ENCODE data around the gene VPS26B. TPM values are rescaled to one million over a fixed set of nuclear protein-coding genes. Genes with fewer than 3 reads are reported as not detected.

The VPS26B gene
- total and polyA plus RNA-seq, 2 experiments from 2014 or later = 27.4 to 36.9 TPM

DNA sequence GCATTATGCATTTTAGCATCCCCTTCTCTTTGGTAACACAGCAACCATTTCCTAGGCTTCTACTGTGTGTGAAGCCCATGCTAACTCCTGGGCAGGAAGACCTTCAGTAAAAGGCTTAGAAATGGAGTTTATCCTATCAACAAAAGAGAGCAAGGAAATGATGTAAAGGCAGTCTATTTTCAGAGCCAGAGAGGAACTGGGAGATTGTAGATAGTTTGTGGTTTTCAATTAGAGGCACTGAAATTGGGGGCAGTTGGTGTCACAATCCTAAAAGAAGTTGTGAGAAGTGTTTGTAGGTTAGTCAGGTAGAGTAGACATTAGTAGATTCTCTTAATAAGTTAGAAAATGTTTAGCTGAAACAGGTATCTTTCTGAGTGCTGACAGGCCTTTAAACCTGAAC lies 36.0 kb downstream of the VPS26B start:
- H3F3A ChIP-seq (ENCODE audit: insufficient read depth) = peaks cover 3% of the 10 kb centered on the region
- in situ Hi-C loops (cut with MboI) = no loop called here

DNA sequence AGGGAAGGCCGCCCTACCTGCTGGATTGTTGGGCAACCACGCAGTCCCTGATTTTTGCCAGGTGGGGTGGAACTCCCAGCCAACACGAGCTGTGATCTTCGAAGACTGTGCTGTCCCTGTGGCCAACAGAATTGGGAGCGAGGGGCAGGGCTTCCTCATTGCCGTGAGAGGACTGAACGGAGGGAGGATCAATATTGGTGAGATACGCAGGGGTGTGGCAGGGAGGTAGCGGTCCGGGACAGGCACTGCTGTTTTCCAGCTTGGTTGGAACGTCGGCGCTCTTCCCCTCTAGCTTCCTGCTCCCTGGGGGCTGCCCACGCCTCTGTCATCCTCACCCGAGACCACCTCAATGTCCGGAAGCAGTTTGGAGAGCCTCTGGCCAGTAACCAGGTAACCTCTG lies 36.5 kb downstream of the VPS26B start:
- H3F3A ChIP-seq (ENCODE audit: insufficient read depth) = peaks cover 8% of the 10 kb centered on the region
- TF ChIP-seq EZH2phosphoT487 (IDR thresholded peaks at IDR 0.05; ENCODE audit: insufficient read depth, low read depth) (no peak), EZH2 (IDR thresholded peaks at IDR 0.05; ENCODE audit: insufficient read depth, poor library complexity, severe bottlenecking) (no peak)
- no peak overlapping the region for H3K27ac ChIP-seq
- 91 to 96% methylated on average over 16 of the region's 16 CpGs for WGBS, 2 experiments (ENCODE audit: low coverage in 1 of 2, low lambda C conversion rate in 2 of 2, missing lambda C conversion rate in 2 of 2)
- no peaks in the 10 kb centered on the region for H3K27me3 ChIP-seq (replicated peaks; ENCODE audit: insufficient read depth)
- H3K79me2 ChIP-seq (ENCODE audit: insufficient read depth) = no peaks in the 10 kb centered on the region
- H3K4me1 ChIP-seq (ENCODE audit: insufficient read depth) = peaks cover 2% of the 10 kb centered on the region
- no peak overlapping the region for H3K4me2 ChIP-seq (ENCODE audit: unreplicated experiment)
- in situ Hi-C loops (cut with MboI) = no loop called here
- H3K4me3 ChIP-seq = no peak overlapping the region
- no peak overlapping the region for H2AFZ ChIP-seq
- H3K36me3 ChIP-seq (ENCODE audit: low read depth) = peaks cover 12% of the 10 kb centered on the region; the same call in 1 of the 2 replicates
- H3K9me2 ChIP-seq (ENCODE audit: insufficient read depth) = no peaks in the 10 kb centered on the region
- no peak for DNase-seq
- H3K9ac ChIP-seq = no peak overlapping the region
- H3K9me3 ChIP-seq (ENCODE audit: low read depth) = no peaks in the 10 kb centered on the region
- H4K20me1 ChIP-seq (ENCODE audit: insufficient read depth) = no peaks in the 10 kb centered on the region

More for the DNA sequence above, 36.0 kb downstream of the VPS26B start:
- TF ChIP-seq EZH2 (IDR thresholded peaks at IDR 0.05; ENCODE audit: insufficient read depth, poor library complexity, severe bottlenecking) = no peak
- no peak for TF ChIP-seq EZH2phosphoT487 (IDR thresholded peaks at IDR 0.05; ENCODE audit: insufficient read depth, low read depth)
- DNase-seq = no peak
- no peaks in the 10 kb centered on the region for H3K9me2 ChIP-seq (ENCODE audit: insufficient read depth)
- no peak overlapping the region for H3K4me3 ChIP-seq
- peaks cover 4% of the 10 kb centered on the region; the same call in 1 of the 2 replicates for H3K79me2 ChIP-seq (ENCODE audit: insufficient read depth)
- H3K27ac ChIP-seq = no peak overlapping the region
- no peaks in the 10 kb centered on the region for H3K9me3 ChIP-seq (ENCODE audit: low read depth)
- H2AFZ ChIP-seq = no peak overlapping the region
- H3K4me1 ChIP-seq (ENCODE audit: insufficient read depth) = no peaks in the 10 kb centered on the region
- H3K9ac ChIP-seq = no peak overlapping the region
- H3K27me3 ChIP-seq (replicated peaks; ENCODE audit: insufficient read depth) = no peaks in the 10 kb centered on the region
- peaks cover 12% of the 10 kb centered on the region; the same call in 1 of the 2 replicates for H3K36me3 ChIP-seq (ENCODE audit: low read depth)
- no peak overlapping the region for H3K4me2 ChIP-seq (ENCODE audit: unreplicated experiment)
- H4K20me1 ChIP-seq (ENCODE audit: insufficient read depth) = no peaks in the 10 kb centered on the region

DNA sequence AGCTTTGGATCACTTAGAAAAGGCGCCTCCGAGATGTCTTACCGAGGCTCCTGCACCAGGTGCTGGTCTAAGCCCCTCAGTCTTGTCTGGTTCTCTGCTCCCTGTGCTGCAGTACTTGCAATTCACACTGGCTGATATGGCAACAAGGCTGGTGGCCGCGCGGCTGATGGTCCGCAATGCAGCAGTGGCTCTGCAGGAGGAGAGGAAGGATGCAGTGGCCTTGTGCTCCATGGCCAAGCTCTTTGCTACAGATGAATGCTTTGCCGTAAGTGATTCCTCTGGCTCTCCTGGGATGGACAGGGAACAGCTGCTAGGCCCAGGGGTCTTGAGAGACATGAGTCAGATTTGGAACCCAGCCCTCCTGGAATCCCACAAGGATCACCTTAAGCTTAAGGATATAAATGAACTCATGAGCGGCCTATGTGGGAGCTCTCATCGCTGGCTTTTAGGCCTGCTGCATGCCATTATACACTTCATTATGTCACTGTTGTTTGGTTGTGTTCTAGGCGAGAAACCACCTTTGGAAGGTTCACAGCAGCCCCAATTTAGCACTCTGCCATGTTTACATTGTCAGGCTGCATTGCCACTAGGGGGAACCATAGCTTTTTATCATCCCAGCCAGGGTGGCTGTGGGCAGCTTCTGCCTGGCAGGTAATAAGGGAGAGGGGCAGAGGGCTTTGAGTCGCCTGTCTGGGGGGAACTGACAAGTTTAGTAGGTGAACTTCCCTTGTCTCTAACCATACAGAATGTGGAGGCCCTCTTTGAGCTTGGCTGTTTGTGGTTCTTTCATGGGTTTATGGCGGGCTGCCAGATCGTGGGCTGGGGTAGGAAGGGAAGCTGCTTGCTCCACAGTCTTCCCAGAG lies 37.4 kb downstream of the VPS26B start:
- TF ChIP-seq EZH2 (IDR thresholded peaks at IDR 0.05; ENCODE audit: insufficient read depth, poor library complexity, severe bottlenecking) (no peak), EZH2phosphoT487 (IDR thresholded peaks at IDR 0.05; ENCODE audit: insufficient read depth, low read depth) (no peak)
- in situ Hi-C loops (cut with MboI) = no loop called here
- H3K36me3 ChIP-seq (ENCODE audit: low read depth) = peaks cover 12% of the 10 kb centered on the region; the same call in 1 of the 2 replicates
- peaks cover 11% of the 10 kb centered on the region for H3K4me1 ChIP-seq (ENCODE audit: insufficient read depth)
- no peak overlapping the region for H3K9ac ChIP-seq
- no peak overlapping the region for H3K4me3 ChIP-seq
- no peak overlapping the region for H3K27ac ChIP-seq
- H2AFZ ChIP-seq = no peak overlapping the region
- H3K9me2 ChIP-seq (ENCODE audit: insufficient read depth) = no peaks in the 10 kb centered on the region
- 93 to 94% methylated on average over 14 of the region's 14 CpGs for WGBS, 2 experiments (ENCODE audit: low coverage in 1 of 2, low lambda C conversion rate in 2 of 2, missing lambda C conversion rate in 2 of 2)
- no peaks in the 10 kb centered on the region for H3K27me3 ChIP-seq (replicated peaks; ENCODE audit: insufficient read depth)
- no peak overlapping the region for H3K4me2 ChIP-seq (ENCODE audit: unreplicated experiment)
- DNase-seq = peak; percentile 49
- H3F3A ChIP-seq (ENCODE audit: insufficient read depth) = peaks cover 16% of the 10 kb centered on the region
- H3K9me3 ChIP-seq (ENCODE audit: low read depth) = no peaks in the 10 kb centered on the region
- no peaks in the 10 kb centered on the region for H4K20me1 ChIP-seq (ENCODE audit: insufficient read depth)
- H3K79me2 ChIP-seq (ENCODE audit: insufficient read depth) = no peaks in the 10 kb centered on the region

DNA sequence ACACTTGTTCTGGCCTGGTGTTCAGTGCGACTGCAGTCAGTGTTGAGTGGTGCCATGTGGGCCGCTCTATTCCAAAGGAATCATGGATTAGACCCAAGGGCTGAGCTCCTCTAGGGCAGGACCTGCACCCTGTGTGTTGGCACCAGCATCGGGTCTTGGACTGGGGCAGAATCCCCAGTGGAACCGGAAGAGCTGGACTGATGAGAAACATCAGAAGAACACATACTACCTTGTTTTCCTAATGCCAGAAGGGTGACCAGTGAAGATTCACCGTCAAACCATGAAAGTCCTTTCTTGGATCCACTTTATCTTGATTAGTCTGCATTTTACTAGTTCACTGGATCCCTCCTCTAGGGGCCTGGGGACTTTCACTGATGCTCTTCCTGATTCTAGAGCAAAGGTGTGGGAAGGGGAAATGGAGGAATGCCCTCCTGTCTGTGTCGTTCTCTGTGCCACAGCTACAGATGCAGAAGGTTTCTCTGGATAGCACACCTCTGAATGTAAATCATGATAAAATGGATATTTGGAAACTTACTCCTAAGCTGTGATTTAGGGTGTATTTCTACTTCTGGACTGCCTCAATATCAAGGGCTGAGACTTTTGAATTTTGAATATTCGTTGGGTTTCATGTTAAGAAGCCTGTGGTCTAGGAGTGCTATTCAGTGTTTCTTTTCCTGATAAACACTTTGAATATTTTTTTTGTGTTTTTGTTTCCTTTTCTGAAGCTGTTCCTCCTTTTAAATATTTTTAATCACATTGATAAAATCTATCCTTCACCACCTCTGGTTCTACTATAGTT lies 40.7 kb downstream of the VPS26B start:
- peaks cover 26% of the 10 kb centered on the region for H3F3A ChIP-seq (ENCODE audit: insufficient read depth)
- in situ Hi-C loops (cut with MboI) = no loop called here
- H3K9me2 ChIP-seq (ENCODE audit: insufficient read depth) = no peaks in the 10 kb centered on the region
- no peak overlapping the region for H3K4me3 ChIP-seq
- no peak for DNase-seq
- no peaks in the 10 kb centered on the region; the same call in 1 of the 2 replicates for H3K27me3 ChIP-seq (replicated peaks; ENCODE audit: insufficient read depth)
- H3K4me2 ChIP-seq (ENCODE audit: unreplicated experiment) = no peak overlapping the region
- TF ChIP-seq EZH2 (IDR thresholded peaks at IDR 0.05; ENCODE audit: insufficient read depth, poor library complexity, severe bottlenecking) = no peak
- TF ChIP-seq EZH2phosphoT487 (IDR thresholded peaks at IDR 0.05; ENCODE audit: insufficient read depth, low read depth) = no peak
- H2AFZ ChIP-seq = no peak overlapping the region
- no peaks in the 10 kb centered on the region for H3K9me3 ChIP-seq (ENCODE audit: low read depth)
- peaks cover 18% of the 10 kb centered on the region for H3K4me1 ChIP-seq (ENCODE audit: insufficient read depth)
- no peak overlapping the region for H3K27ac ChIP-seq
- H3K9ac ChIP-seq = no peak overlapping the region
- H4K20me1 ChIP-seq (ENCODE audit: insufficient read depth) = no peaks in the 10 kb centered on the region
- H3K79me2 ChIP-seq (ENCODE audit: insufficient read depth) = no peaks in the 10 kb centered on the region
- WGBS, 2 experiments (ENCODE audit: low coverage in 1 of 2, low lambda C conversion rate in 2 of 2, missing lambda C conversion rate in 2 of 2) = 93 to 94% methylated on average over 7 of the region's 7 CpGs
- peaks cover 8% of the 10 kb centered on the region; the same call in 1 of the 2 replicates for H3K36me3 ChIP-seq (ENCODE audit: low read depth)
